ENCODE measurements around the gene ZDHHC3. TPM values are rescaled to one million over a fixed set of nuclear protein-coding genes. Genes with fewer than 3 reads are reported as not detected.

ZDHHC3 gene
- total RNA-seq, 3 donors from 2014 or later, result 33.6 to 44.5 (median 34.6) TPM

GRCh38 chr3:44939581-44940036, 36.4 kb downstream of the ZDHHC3 start:
- H3K4me1 Mint-ChIP-seq (ENCODE audit: low read depth), result peaks cover 9% of the 10 kb centered on the region
- ATAC-seq, result no peak
- H3K27me3 Mint-ChIP-seq (ENCODE audit: low read depth), result no peaks in the 10 kb centered on the region
- no peak overlapping the region for H3K4me3 Mint-ChIP-seq
- H3K36me3 Mint-ChIP-seq (ENCODE audit: insufficient read depth), result peaks cover 46% of the 10 kb centered on the region
- no peaks in the 10 kb centered on the region for H3K9me3 Mint-ChIP-seq
- DNase-seq, result no peak

- Mint-ChIP-seq H3K4me3 (no peak overlapping the region), H3K36me3 (ENCODE audit: insufficient read depth) (peaks cover 36% of the 10 kb centered on the region), H3K4me1 (ENCODE audit: low read depth) (peaks cover 9% of the 10 kb centered on the region), H3K27me3 (ENCODE audit: low read depth) (no peaks in the 10 kb centered on the region), H3K9me3 (no peaks in the 10 kb centered on the region)
- ATAC-seq (no peak), DNase-seq (no peak)
Measured at GRCh38 chr3:44932986-44933944, 42.7 kb downstream of the ZDHHC3 start.

GRCh38 chr3:44932271-44932670, 43.7 kb downstream of the ZDHHC3 start:
- DNase-seq, result no peak

DNA sequence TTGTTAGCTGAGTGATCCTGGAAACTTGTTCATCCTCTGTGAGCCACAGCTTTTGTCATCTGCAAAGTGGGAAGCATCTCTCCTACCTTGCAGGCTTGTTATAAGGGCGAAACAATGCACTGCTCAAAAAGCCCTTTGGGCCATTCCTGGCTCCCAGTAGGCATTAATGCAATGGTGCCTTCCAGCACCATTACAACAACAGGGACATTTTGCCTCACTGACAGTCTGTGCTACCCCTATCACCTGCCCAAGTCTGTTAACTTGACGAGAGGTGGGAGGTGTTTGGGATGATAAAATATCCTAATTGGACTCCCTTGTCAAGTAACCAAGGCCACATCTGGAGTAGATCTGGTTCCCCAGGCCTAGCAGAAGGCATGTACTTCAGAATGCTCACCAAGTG, 44.2 kb downstream of the ZDHHC3 start:
- H3K36me3 Mint-ChIP-seq (ENCODE audit: insufficient read depth), result peaks cover 35% of the 10 kb centered on the region
- no peaks in the 10 kb centered on the region for H3K27me3 Mint-ChIP-seq (ENCODE audit: low read depth)
- H3K4me3 Mint-ChIP-seq, result no peak overlapping the region
- peaks cover 9% of the 10 kb centered on the region for H3K4me1 Mint-ChIP-seq (ENCODE audit: low read depth)
- H3K9me3 Mint-ChIP-seq, result no peaks in the 10 kb centered on the region
- DNase-seq (no peak), ATAC-seq (no peak)

More at GRCh38 chr3:44932271-44932670, 43.7 kb downstream of the ZDHHC3 start:
- Mint-ChIP-seq H3K9me3 (no peaks in the 10 kb centered on the region), H3K4me3 (no peak overlapping the region), H3K4me1 (ENCODE audit: low read depth) (peaks cover 9% of the 10 kb centered on the region), H3K27me3 (ENCODE audit: low read depth) (no peaks in the 10 kb centered on the region), H3K36me3 (ENCODE audit: insufficient read depth) (peaks cover 32% of the 10 kb centered on the region)
- ATAC-seq, result no peak

GRCh38 chr3:44930911-44931310, 45.1 kb downstream of the ZDHHC3 start:
- no peaks in the 10 kb centered on the region for H3K9me3 Mint-ChIP-seq
- H3K4me1 Mint-ChIP-seq (ENCODE audit: low read depth), result peaks cover 3% of the 10 kb centered on the region
- no peak for ATAC-seq
- H3K4me3 Mint-ChIP-seq, result no peak overlapping the region
- H3K36me3 Mint-ChIP-seq (ENCODE audit: insufficient read depth), result peaks cover 32% of the 10 kb centered on the region
- H3K27me3 Mint-ChIP-seq (ENCODE audit: low read depth), result no peaks in the 10 kb centered on the region
- DNase-seq, result no peak

GRCh38 chr3:44929782-44930181, 46.2 kb downstream of the ZDHHC3 start:
- H3K36me3 Mint-ChIP-seq (ENCODE audit: insufficient read depth), result peaks cover 36% of the 10 kb centered on the region
- ATAC-seq (no peak), DNase-seq (no peak)
- H3K4me3 Mint-ChIP-seq, result no peak overlapping the region
- H3K27me3 Mint-ChIP-seq (ENCODE audit: low read depth), result no peaks in the 10 kb centered on the region
- H3K9me3 Mint-ChIP-seq, result no peaks in the 10 kb centered on the region
- H3K4me1 Mint-ChIP-seq (ENCODE audit: low read depth), result no peaks in the 10 kb centered on the region

GRCh38 chr3:44927371-44927770, 48.6 kb downstream of the ZDHHC3 start:
- no peak overlapping the region for H3K4me3 Mint-ChIP-seq
- no peaks in the 10 kb centered on the region for H3K4me1 Mint-ChIP-seq (ENCODE audit: low read depth)
- no peaks in the 10 kb centered on the region for H3K27me3 Mint-ChIP-seq (ENCODE audit: low read depth)
- ATAC-seq (no peak), DNase-seq (no peak)
- H3K9me3 Mint-ChIP-seq, result no peaks in the 10 kb centered on the region
- peaks cover 31% of the 10 kb centered on the region for H3K36me3 Mint-ChIP-seq (ENCODE audit: insufficient read depth)

GRCh38 chr3:44926921-44927320, 49.1 kb downstream of the ZDHHC3 start:
- Mint-ChIP-seq H3K4me3 (no peak overlapping the region), H3K4me1 (ENCODE audit: low read depth) (no peaks in the 10 kb centered on the region), H3K27me3 (ENCODE audit: low read depth) (no peaks in the 10 kb centered on the region), H3K9me3 (no peaks in the 10 kb centered on the region), H3K36me3 (ENCODE audit: insufficient read depth) (peaks cover 31% of the 10 kb centered on the region)
- ATAC-seq (no peak), DNase-seq (no peak)

GRCh38 chr3:44926172-44926571, 49.8 kb downstream of the ZDHHC3 start:
- H3K27me3 Mint-ChIP-seq (ENCODE audit: low read depth), result no peaks in the 10 kb centered on the region
- no peaks in the 10 kb centered on the region for H3K4me1 Mint-ChIP-seq (ENCODE audit: low read depth)
- H3K4me3 Mint-ChIP-seq, result no peak overlapping the region
- peaks cover 34% of the 10 kb centered on the region for H3K36me3 Mint-ChIP-seq (ENCODE audit: insufficient read depth)
- H3K9me3 Mint-ChIP-seq, result no peaks in the 10 kb centered on the region
- no peak for DNase-seq
- no peak for ATAC-seq

DNA sequence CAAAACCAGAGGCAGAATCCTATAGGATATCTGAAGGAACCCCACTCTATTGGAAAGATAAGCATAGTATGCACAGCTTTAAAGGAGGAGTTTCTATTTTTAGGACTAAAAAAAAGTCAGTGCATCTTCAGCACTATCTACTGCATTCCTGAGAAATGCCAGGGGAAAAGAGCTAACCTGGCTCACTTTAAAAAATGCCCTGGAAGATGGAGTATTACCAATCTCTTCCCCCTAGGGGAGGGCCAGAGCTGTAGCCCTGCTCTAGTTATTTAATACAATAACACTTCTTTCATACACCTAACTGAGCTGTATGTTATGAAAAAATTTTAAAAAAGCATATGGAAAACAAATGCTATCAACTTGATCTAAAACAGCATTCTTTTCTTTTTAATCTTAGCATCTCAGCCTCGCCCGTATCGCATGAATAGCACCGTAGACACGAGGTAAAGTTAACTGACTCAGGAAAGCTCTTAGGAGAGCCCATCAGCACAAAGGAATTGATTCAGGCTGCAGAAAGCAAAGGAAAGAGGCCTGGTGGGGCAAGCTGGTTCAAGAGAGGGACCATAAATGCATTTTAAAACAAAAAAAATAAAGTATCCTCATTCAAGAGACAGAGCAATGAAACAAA, 51.4 kb downstream of the ZDHHC3 start:
- DNase-seq, result no peak

DNA sequence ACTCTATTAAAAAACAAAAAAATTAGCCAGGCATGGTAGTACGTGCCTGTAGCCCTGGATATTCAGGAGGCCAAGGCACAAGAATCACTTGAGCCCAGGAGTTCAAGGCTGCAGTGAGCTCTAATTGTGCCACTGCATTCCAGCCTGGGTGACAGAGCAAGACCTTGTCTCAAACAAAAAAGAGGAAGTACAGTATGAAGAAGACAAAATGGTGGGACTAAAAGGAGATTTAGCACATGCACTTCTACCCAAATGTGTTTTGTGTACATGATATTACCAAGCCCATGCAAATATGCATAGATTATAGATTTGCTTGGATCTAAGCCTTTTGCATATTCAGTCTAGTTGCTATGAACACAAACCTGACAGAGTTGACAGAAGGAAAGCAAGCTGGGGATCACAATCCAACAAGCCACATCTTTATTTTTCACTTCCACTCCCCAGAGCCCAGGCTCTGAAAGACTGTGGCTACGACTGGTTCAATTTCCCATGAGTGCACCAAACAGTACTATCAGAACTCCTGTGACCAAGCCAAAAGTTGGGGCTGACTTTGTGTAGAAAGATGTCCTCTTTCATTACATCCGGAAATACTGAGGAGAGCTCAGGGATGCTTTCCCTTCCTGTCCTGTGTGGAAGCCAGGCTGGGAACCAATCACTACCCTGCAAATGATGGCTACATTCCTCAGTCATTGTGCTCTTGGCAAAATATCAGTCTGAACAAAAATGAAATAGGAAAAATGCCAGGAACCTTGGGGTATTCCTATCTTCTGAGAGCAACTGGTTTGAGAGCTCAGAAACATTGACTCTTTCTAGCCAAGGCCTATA, 52.1 kb downstream of the ZDHHC3 start:
- no peaks in the 10 kb centered on the region for H3K27me3 Mint-ChIP-seq (ENCODE audit: low read depth)

More for the DNA sequence above, 51.4 kb downstream of the ZDHHC3 start:
- H3K4me3 Mint-ChIP-seq, result no peak overlapping the region
- no peak for ATAC-seq
- H3K4me1 Mint-ChIP-seq (ENCODE audit: low read depth), result no peaks in the 10 kb centered on the region
- H3K9me3 Mint-ChIP-seq, result no peaks in the 10 kb centered on the region
- H3K27me3 Mint-ChIP-seq (ENCODE audit: low read depth), result no peaks in the 10 kb centered on the region
- peaks cover 25% of the 10 kb centered on the region for H3K36me3 Mint-ChIP-seq (ENCODE audit: insufficient read depth)

GRCh38 chr3:44920081-44920480, 55.9 kb downstream of the ZDHHC3 start:
- DNase-seq, result no peak
- ATAC-seq, result no peak
- no peaks in the 10 kb centered on the region for H3K27me3 Mint-ChIP-seq (ENCODE audit: low read depth)
- no peak overlapping the region for H3K4me3 Mint-ChIP-seq
- H3K4me1 Mint-ChIP-seq (ENCODE audit: low read depth), result no peaks in the 10 kb centered on the region
- peaks cover 16% of the 10 kb centered on the region for H3K36me3 Mint-ChIP-seq (ENCODE audit: insufficient read depth)
- H3K9me3 Mint-ChIP-seq, result no peaks in the 10 kb centered on the region

More for the DNA sequence above, 52.1 kb downstream of the ZDHHC3 start:
- H3K4me3 Mint-ChIP-seq, result no peak overlapping the region
- no peaks in the 10 kb centered on the region for H3K9me3 Mint-ChIP-seq
- no peaks in the 10 kb centered on the region for H3K4me1 Mint-ChIP-seq (ENCODE audit: low read depth)
- peaks cover 27% of the 10 kb centered on the region for H3K36me3 Mint-ChIP-seq (ENCODE audit: insufficient read depth)
- DNase-seq, result no peak
- no peak for ATAC-seq

- no peaks in the 10 kb centered on the region for H3K4me1 Mint-ChIP-seq (ENCODE audit: low read depth)
- H3K4me3 Mint-ChIP-seq, result no peak overlapping the region
- H3K36me3 Mint-ChIP-seq (ENCODE audit: insufficient read depth), result peaks cover 16% of the 10 kb centered on the region
- no peaks in the 10 kb centered on the region for H3K9me3 Mint-ChIP-seq
- no peaks in the 10 kb centered on the region for H3K27me3 Mint-ChIP-seq (ENCODE audit: low read depth)
- ATAC-seq, result no peak
- DNase-seq, result no peak
Measured at GRCh38 chr3:44918581-44918980, 57.4 kb downstream of the ZDHHC3 start.

GRCh38 chr3:44918087-44918486, 57.9 kb downstream of the ZDHHC3 start:
- Mint-ChIP-seq H3K36me3 (ENCODE audit: insufficient read depth) (peaks cover 16% of the 10 kb centered on the region), H3K9me3 (no peaks in the 10 kb centered on the region), H3K4me1 (ENCODE audit: low read depth) (no peaks in the 10 kb centered on the region), H3K27me3 (ENCODE audit: low read depth) (no peaks in the 10 kb centered on the region), H3K4me3 (no peak overlapping the region)
- no peak for ATAC-seq
- DNase-seq, result no peak

All from activated T-cell treated with anti-CD3 and anti-CD28 coated beads, Interleukin-2, amount 50 U/mL, for 4 hours (primary cell).